ENCODE measurements around the gene LRRC37A3.
A peak's percentile ranks its signal among the peaks of the same experiment; 100 is the strongest.
"Not testable (repeated sequence)": the region's sequence is repeated elsewhere in the genome, so short reads cannot be mapped to it uniquely, and the experiment has no call there.

The LRRC37A3 gene

DNA sequence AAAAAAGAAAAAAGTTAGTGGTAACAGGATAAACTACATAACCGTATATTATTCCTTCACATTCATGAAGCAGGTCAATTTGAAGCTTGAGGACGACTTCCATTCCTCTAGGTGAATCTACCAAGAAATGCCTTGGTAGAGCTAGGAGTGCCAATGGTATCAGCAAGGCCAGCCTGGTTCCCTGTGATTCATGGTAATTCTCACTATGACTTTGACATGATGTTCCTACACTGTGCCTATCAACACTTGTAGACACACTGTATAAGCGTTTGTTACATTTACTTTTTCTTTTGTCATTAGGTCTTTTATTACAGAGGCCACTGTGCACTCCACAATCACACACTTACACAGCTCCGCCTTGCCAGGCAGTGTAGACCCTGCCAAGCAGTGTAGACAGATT, 7.2 kb upstream of the LRRC37A3 start:
- not testable (repeated sequence) for DNase-seq (ENCODE audit: low spot score)

- not testable (repeated sequence) for DNase-seq (ENCODE audit: low spot score)
Measured at GRCh38 chr17:64925244-64925643, 6.0 kb upstream of the LRRC37A3 start.

DNA sequence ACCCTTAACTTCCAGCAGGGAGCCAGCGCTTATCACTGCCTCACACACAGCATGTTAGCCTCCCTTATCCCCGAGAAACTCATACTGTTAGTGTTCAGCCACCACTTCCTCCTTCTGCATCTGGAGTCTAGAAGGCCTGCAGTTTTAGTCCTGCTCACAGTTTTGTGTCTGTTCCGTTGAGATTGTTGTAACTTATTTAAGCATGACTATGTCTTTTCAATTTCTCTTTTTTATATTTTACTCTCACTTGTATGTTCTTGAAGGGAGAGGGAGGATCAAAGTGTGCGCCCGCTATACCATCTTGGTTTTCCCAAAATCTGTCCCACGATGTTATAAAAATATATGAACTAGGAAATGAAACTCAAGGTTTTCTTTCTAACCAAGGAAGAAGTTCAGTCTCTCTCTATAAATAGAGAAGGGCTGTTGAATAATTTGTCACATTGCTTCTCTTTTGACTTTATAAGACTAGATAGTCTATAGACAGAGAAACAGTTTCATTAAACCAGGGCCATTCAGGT, 3.8 kb upstream of the LRRC37A3 start:
- not testable (repeated sequence) for DNase-seq (ENCODE audit: low spot score)

- no peak for DNase-seq (ENCODE audit: low spot score)
Measured at GRCh38 chr17:64920419-64921172, 1.3 kb upstream of the LRRC37A3 start.

GRCh38 chr17:64920026-64920418, 744 bp upstream of the LRRC37A3 start:
- DNase-seq (ENCODE audit: low spot score) = no peak

- DNase-seq (ENCODE audit: low spot score) = peak; percentile 41
Measured at GRCh38 chr17:64918842-64919288, 413 bp downstream of the LRRC37A3 start.

- not testable (repeated sequence) for DNase-seq (ENCODE audit: low spot score)
Measured at GRCh38 chr17:64917540-64917939, 1.7 kb downstream of the LRRC37A3 start.

DNA sequence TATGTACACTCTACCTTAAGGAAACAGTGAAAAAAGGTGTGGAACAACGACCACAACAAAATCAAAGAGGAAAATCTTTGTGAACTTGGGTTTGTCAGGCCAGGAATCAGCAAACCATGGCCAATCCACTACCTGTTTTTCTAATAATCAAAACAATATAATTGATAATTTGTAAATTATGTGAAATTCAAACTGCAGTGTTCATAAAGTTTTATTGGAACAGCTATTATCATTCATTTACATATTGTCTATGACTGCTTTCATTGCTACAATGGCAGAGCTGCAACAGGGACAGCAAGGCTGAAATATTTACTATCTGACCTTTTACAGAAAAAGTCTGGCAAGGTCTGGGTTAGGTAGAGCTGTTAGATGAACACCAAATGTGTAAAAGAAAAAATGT, 4.0 kb downstream of the LRRC37A3 start:
- not testable (repeated sequence) for DNase-seq (ENCODE audit: low spot score)

DNA sequence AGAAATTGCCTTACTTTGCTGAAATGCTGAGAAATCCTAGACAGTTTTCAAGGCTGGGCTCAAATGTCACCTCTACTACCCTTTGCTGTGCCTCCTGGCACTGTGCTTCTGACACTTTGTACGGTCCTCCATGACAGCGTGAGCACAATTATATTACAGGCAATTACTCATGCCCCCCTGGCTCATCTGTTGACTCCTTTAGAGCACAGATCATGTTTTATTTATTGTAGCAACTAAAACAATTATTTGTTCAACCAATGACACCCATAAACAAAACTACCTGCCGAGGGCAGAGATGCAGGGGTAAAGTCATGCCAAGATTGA, 9.1 kb downstream of the LRRC37A3 start:
- DNase-seq (ENCODE audit: low spot score) = not testable (repeated sequence)

DNA sequence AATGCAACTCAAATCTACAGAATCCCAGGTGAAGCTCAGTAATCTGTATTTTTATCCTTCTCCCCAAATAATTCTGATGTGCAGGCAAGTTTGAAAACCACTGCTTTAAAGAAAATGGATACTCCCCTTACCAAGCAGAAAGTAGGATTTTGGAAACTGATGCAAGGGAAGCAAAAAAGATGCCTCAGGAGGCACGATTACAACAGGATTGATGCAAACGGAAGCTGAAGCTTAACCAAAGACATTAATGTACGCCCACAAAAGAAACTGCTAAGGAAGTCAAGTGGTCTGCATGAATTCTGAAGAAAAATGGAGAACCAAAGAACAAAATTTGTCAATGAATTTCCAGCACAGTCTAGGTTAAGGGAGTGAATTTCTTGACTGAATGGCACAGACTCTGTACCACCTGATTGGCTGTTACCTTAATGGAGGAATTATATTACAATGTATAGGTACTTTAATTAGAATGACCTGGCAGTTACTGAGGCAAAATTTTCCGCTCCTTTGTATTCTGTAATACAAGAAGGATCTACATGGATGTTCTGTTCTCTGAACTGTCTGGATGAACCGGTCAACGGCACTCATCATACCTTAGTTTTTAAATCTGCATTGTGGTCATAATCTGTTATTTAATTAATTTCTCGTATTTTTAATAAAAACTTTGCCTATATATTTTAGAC, 9.6 kb downstream of the LRRC37A3 start:
- DNase-seq (ENCODE audit: low spot score) = not testable (repeated sequence)

GRCh38 chr17:64904069-64904468, 15.2 kb downstream of the LRRC37A3 start:
- not testable (repeated sequence) for DNase-seq (ENCODE audit: low spot score)

DNA sequence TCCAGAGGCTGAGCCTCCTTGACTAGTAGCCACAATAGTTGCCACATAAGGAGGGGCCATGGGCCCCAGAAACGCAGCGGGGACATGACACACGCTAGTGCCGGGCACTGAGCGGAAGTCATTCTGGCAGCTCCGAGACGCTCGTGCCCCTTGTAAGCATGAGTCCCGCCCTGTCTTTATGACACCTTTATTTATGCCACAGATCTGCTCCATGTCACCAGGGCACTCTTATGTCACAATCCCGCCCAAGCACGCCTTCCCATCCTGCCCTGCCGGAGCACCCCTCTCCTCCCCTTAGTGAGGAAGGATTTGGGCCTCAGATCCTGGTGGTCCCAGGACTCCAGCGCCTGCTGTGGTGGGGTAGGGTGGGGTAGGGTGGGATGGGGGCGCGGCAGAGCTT, 22.1 kb downstream of the LRRC37A3 start:
- peak; percentile 0 for DNase-seq (ENCODE audit: low spot score)

- DNase-seq (ENCODE audit: low spot score) = not testable (repeated sequence)
Measured at GRCh38 chr17:64874210-64874609, 45.1 kb downstream of the LRRC37A3 start.

GRCh38 chr17:64847504-64848466, 71.5 kb downstream of the LRRC37A3 start:
- DNase-seq (ENCODE audit: low spot score) = peak; percentile 35

DNA sequence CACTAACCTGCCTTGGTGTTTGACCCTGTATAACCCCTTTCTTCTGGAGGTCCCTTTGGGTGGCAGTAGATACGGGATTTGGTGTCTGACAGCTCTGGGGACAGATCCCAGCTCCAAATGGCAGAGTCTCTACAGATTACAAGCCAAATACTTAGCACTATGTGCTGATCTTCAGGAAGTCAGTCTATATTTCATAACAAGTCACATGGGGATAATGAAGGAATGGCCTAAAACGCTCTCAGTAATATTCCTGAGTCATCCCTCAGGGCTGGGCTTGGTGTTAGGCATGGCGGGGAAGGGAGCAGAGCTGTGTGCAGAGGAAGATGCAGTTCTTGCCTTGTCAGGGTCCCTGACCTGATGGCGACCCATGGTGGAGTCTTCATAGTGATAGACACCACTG, 72.4 kb downstream of the LRRC37A3 start:
- not testable (repeated sequence) for DNase-seq (ENCODE audit: low spot score)

DNA sequence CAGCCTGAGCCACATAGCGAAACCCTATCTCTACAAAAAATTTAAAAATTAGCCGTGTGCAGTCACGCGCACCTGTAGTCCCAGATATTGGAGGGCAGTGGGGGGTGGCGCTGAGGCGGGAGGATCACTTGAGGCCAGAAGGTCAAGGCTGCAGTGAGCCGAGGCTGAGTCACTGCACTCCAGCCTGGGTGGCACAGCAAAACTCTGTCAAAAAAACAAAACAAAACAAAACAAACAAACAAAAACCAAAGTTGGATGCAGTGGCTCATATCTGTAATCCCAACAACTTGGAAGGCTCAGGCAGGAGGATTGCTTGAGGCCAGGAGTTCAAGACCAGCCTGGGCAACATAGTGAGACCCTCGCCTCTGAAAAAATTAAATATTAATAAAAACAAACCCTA, 75.4 kb downstream of the LRRC37A3 start:
- DNase-seq (ENCODE audit: low spot score) = not testable (repeated sequence)

GRCh38 chr17:64842900-64843299, 76.4 kb downstream of the LRRC37A3 start:
- DNase-seq (ENCODE audit: low spot score) = not testable (repeated sequence)

GRCh38 chr17:64840960-64841359, 78.3 kb downstream of the LRRC37A3 start:
- DNase-seq (ENCODE audit: low spot score) = not testable (repeated sequence)

- DNase-seq (ENCODE audit: low spot score) = not testable (repeated sequence)
Measured at GRCh38 chr17:64838513-64838912, 80.8 kb downstream of the LRRC37A3 start.

- peak; percentile 72 for DNase-seq (ENCODE audit: low spot score)
Measured at GRCh38 chr17:64837018-64837761, 82.1 kb downstream of the LRRC37A3 start.

GRCh38 chr17:64836623-64837017, 82.7 kb downstream of the LRRC37A3 start:
- DNase-seq (ENCODE audit: low spot score) = not testable (repeated sequence)

All from LoVo (cell line).